OCI-LY1 (cell line): Measurements from ENCODE around the gene CAB39.

Experiments used
- H2AFZ ChIP-seq: fragments of 200-600 bp; sonication (generic), shearing (Covaris generic); 2 replicates; pipeline ENCODE4 v1.6.0; 2014; ENCODE audit warnings: antibody characterized with exemption, mild to moderate bottlenecking, low read length
- H3F3A ChIP-seq: fragments of 200-600 bp; sonication (generic), shearing (Covaris generic); 2 replicates; pipeline ENCODE4 v1.6.0; 2014; ENCODE audit warnings: mild to moderate bottlenecking, antibody characterized with exemption, low read length, moderate library complexity; ENCODE audit not compliant: insufficient read depth
- H3K27ac ChIP-seq: fragments of 200-600 bp; sonication (generic); 2 replicates; pipeline ENCODE4 v1.5.1; 2014; ENCODE audit warnings: low read length, mixed run types, mild to moderate bottlenecking, low read depth; ENCODE audit not compliant: poor library complexity, severe bottlenecking
- H3K27me3 ChIP-seq: fragments of 200-600 bp; sonication (generic); 2 replicates; pipeline ENCODE4 v1.6.0; 2014; ENCODE audit warnings: antibody characterized with exemption, mild to moderate bottlenecking, low read length, moderate library complexity; ENCODE audit not compliant: insufficient read depth
- H3K36me3 ChIP-seq: fragments of 200-600 bp; sonication (generic); 2 replicates; pipeline ENCODE4 v1.6.1; 2014; ENCODE audit warnings: mild to moderate bottlenecking, antibody characterized with exemption, low read length, moderate library complexity, mixed read lengths; ENCODE audit not compliant: insufficient read depth
- H3K4me1 ChIP-seq: fragments of 200-600 bp; sonication (generic); 2 replicates; pipeline ENCODE4 v1.5.1; 2014; ENCODE audit warnings: mild to moderate bottlenecking, low read length, moderate library complexity; ENCODE audit not compliant: insufficient read depth, severe bottlenecking
- H3K4me2 ChIP-seq: fragments of 200-600 bp; sonication (generic), shearing (Covaris generic); 2 replicates; pipeline ENCODE4 v1.6.1; 2014; ENCODE audit warnings: low read length
- H3K4me3 ChIP-seq: fragments of 200-600 bp; sonication (generic); 2 replicates; pipeline ENCODE4 v1.5.1; 2014; ENCODE audit warnings: low read length, low read depth, mild to moderate bottlenecking, mixed read lengths; ENCODE audit not compliant: poor library complexity, severe bottlenecking
- H3K79me2 ChIP-seq: fragments of 200-600 bp; shearing (Covaris generic); 2 replicates; pipeline ENCODE4 v1.6.1; 2016; ENCODE audit warnings: mixed run types, low read length, mixed read lengths; ENCODE audit not compliant: insufficient read depth
- H3K9ac ChIP-seq: fragments of 200-600 bp; sonication (generic), shearing (Covaris generic); 2 replicates; pipeline ENCODE4 v1.6.1; 2014; ENCODE audit warnings: mild to moderate bottlenecking, low read length, mixed read lengths
- H3K9me2 ChIP-seq: fragments of 200-600 bp; sonication (generic), shearing (Covaris generic); 2 replicates; pipeline ENCODE4 v1.6.1; 2014; ENCODE audit warnings: low read depth, mild to moderate bottlenecking, low read length, mixed read lengths
- H3K9me3 ChIP-seq: fragments of 200-600 bp; shearing (Covaris generic); 2 replicates; pipeline ENCODE4 v1.6.1; 2014; ENCODE audit warnings: low read length, mixed read lengths
- H4K20me1 ChIP-seq: fragments of 200-600 bp; sonication (generic), shearing (Covaris generic); 2 replicates; pipeline ENCODE4 v1.6.0; 2016; ENCODE audit warnings: mild to moderate bottlenecking, low read length; ENCODE audit not compliant: insufficient read depth
- EZH2 ChIP-seq: fragments of 200-600 bp; sonication (generic), shearing (Covaris generic); IDR thresholded peaks from 2 replicates; pipeline ENCODE4 v1.8.0; 2017; ENCODE audit warnings: borderline replicate concordance, mixed run types, mild to moderate bottlenecking, antibody characterized with exemption, low read length, moderate library complexity, mixed read lengths
- TF ChIP-seq, protein P1 (sequence below): fragments of 200-600 bp; sonication (generic), shearing (Covaris generic); IDR thresholded peaks from 2 replicates; pipeline ENCODE4 v1.5.1; 2017; ENCODE audit warnings: mild to moderate bottlenecking, antibody characterized with exemption, low read length, moderate library complexity, mixed read lengths

Gene CAB39

DNA sequence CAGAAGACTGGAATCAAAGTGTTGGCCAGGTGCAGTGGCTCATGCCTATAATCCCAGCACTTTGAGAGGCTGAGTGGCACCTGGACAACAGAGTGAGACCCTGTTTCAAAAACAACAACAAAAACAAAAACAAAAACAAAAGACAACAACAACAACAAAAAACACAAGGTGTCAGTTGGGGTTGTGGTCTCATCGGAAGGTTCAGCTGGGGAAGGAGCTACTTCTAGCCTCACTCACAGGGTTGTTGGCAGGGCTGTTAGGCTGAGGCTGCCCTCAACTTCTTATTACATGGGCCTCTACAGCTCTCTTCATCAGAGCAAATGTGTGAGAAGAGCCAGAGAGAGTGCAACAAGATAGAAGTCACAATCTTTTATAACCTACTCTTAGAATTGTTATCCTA is 34.6 kb upstream of the CAB39 start:
- H4K20me1 ChIP-seq: no peaks in the 10 kb centered on the region
- no peak overlapping the region for H3K4me3 ChIP-seq
- H3K4me2 ChIP-seq: no peak overlapping the region
- H3F3A ChIP-seq: no peaks in the 10 kb centered on the region
- H3K27ac ChIP-seq: no peak overlapping the region
- TF ChIP-seq, protein P1, sequence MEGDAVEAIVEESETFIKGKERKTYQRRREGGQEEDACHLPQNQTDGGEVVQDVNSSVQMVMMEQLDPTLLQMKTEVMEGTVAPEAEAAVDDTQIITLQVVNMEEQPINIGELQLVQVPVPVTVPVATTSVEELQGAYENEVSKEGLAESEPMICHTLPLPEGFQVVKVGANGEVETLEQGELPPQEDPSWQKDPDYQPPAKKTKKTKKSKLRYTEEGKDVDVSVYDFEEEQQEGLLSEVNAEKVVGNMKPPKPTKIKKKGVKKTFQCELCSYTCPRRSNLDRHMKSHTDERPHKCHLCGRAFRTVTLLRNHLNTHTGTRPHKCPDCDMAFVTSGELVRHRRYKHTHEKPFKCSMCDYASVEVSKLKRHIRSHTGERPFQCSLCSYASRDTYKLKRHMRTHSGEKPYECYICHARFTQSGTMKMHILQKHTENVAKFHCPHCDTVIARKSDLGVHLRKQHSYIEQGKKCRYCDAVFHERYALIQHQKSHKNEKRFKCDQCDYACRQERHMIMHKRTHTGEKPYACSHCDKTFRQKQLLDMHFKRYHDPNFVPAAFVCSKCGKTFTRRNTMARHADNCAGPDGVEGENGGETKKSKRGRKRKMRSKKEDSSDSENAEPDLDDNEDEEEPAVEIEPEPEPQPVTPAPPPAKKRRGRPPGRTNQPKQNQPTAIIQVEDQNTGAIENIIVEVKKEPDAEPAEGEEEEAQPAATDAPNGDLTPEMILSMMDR: no peak
- no peak for TF ChIP-seq EZH2
- H3K36me3 ChIP-seq: no peaks in the 10 kb centered on the region
- H3K79me2 ChIP-seq: no peaks in the 10 kb centered on the region
- no peaks in the 10 kb centered on the region for H3K9me2 ChIP-seq
- H3K9me3 ChIP-seq: no peaks in the 10 kb centered on the region
- H2AFZ ChIP-seq: no peak overlapping the region
- no peaks in the 10 kb centered on the region for H3K27me3 ChIP-seq
- no peak overlapping the region for H3K9ac ChIP-seq
- H3K4me1 ChIP-seq: no peaks in the 10 kb centered on the region

DNA sequence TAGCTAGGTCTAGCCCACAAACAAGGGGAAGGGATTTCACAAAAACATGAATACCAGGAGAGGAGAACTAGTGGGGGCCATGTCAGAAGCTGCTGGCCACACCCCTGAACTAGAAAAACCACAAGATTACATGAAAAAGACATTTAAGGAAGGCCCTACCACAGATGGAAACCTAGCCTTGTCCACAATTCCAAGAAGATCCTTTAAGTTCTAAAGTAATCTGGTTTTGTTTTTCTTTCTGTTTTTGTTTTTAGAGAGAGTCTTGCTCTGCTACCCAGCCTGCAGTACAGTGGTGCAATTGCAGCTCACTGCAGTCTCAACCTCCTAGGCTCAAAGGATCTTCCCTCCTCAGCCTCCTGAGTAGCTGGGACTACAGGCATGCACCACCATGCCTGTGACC is 34.2 kb upstream of the CAB39 start:
- Histone ChIP-seq H3K4me3 (no peak overlapping the region), H3K9me3 (no peaks in the 10 kb centered on the region), H3K27me3 (no peaks in the 10 kb centered on the region), H3K36me3 (no peaks in the 10 kb centered on the region), H3F3A (no peaks in the 10 kb centered on the region), H3K79me2 (no peaks in the 10 kb centered on the region), H3K9me2 (no peaks in the 10 kb centered on the region), H3K9ac (no peak overlapping the region), H4K20me1 (no peaks in the 10 kb centered on the region), H3K4me2 (no peak overlapping the region), H3K27ac (no peak overlapping the region), H3K4me1 (no peaks in the 10 kb centered on the region), H2AFZ (no peak overlapping the region)
- no peak for TF ChIP-seq EZH2
- TF ChIP-seq, protein P1: no peak

DNA sequence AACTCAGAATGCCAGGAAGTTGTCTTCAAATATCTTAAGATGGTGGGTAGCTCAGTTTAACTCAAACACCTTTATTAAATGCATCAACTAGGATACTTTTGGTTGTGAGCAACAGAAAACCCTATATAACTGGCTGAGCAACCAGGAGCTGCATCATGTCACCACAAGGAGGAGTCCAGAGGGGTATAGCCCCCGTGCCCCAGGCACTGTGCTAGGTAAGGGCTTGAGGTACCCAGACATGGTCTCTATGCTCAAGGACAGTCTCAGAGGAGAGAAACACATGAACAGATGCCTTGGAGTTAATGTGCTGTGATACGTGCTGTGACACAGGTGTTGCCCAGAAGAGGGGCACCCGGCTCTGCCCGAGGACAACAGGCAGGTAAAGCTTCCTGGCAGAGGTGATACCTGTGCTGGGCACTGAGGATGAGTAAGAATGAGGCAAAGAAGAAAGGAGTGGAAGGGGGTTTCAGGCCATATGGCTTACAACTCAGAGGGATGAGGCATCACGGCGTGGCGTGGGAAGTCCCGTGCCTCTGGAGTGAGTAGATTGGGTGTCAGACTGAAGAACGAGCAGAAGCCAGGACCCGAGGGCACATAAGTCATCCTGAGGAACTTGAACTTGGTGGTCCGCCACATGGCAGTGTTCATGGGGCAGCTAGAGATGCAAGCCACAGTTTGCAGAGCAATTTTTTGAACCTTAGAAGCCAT is 32.0 kb upstream of the CAB39 start:
- H3K9me3 ChIP-seq: no peaks in the 10 kb centered on the region
- no peaks in the 10 kb centered on the region for H4K20me1 ChIP-seq
- no peak overlapping the region for H3K4me3 ChIP-seq
- no peaks in the 10 kb centered on the region for H3F3A ChIP-seq
- H3K27me3 ChIP-seq: no peaks in the 10 kb centered on the region
- no peak overlapping the region for H3K9ac ChIP-seq
- no peak for TF ChIP-seq EZH2
- TF ChIP-seq, protein P1: peak; percentile 28; the same call in 1 of the 2 replicates
- no peak overlapping the region for H3K4me2 ChIP-seq
- no peak overlapping the region for H3K27ac ChIP-seq
- no peaks in the 10 kb centered on the region for H3K79me2 ChIP-seq
- no peaks in the 10 kb centered on the region for H3K4me1 ChIP-seq
- H2AFZ ChIP-seq: no peak overlapping the region
- no peaks in the 10 kb centered on the region for H3K36me3 ChIP-seq
- H3K9me2 ChIP-seq: no peaks in the 10 kb centered on the region
